HG02610 (cell line): Measurements from ENCODE around the gene HDHD3.
"Not testable (repeated sequence)": the region's sequence is repeated elsewhere in the genome, so short reads cannot be mapped to it uniquely, and the experiment has no call there.

ENCODE experiments used
- ATAC-seq: cut with Tn5 transposase; IDR thresholded peaks from one replicate; pipeline ENCODE4 v1.9.1; 2021; ENCODE audit warnings: mild to moderate bottlenecking, moderate library complexity; ENCODE audit not compliant: unreplicated experiment

HDHD3 gene

DNA sequence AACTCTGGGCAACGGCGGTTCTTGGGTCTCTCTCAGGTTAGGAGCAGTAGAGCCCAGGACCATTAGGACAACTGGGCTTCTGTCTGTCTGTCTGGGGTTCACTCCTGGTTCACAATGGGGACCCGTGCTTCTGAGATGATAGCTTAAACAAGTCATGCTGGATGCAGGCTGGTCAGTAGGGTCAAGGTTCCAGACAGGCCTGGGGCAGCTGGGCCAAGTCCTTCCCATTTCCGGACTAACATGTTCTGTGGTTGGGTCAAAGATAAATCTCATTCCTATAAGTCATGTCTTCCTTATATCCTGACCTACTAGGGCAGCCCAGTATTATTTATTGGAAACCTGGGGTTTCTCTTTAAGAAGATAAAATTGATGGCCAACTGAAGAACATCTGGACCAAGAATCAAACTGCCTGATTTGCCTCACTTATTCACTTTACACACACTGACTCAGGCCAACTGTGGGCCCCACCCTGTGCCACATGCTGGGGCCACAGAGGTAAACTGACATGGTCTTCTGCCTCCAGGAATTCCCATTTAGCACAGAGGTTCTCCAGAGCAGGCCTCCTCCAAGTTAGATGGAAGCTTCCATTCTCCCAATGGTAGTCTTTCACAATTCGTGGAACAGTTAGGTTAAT, 8.3 kb downstream of the HDHD3 start:
- ATAC-seq, result no peak

DNA sequence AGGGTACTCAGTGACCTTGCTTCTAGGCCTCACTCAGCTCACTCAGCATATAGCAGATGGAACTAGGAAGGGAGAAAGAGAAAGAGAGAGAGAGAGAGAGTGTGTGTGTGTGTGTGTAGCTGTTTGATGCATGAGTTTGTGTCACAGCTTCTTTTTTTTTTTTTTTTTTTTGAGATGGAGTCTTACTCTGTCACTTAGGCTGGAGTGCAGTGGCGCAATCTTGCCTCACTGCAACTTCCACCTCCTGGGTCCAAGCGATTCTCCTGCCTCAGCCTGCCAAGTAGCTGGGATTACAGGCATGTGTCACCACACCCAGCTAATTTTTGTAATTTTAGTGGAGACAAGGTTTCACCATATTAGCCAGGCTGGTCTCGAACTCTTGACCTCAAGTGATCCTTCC, 11.1 kb downstream of the HDHD3 start:
- not testable (repeated sequence) for ATAC-seq

DNA sequence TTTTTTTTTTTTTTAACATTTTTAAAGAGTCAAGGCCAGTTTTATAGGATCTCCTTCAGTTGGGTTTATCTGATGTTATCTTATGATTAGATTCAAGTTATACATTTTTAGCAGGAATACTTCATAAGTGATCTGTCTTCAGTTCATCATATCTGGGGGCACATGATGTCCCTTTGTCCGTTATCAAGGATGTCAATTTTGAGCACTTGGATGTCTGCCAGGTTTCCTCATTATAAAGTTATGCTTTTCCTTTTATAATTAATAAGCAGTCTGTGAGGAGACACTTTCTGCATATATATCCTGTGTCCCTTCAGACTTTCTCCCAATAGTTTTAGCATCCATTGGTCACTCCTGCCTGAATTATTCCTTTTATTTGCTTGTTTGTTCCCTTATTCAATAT, 11.8 kb downstream of the HDHD3 start:
- ATAC-seq, result no peak

DNA sequence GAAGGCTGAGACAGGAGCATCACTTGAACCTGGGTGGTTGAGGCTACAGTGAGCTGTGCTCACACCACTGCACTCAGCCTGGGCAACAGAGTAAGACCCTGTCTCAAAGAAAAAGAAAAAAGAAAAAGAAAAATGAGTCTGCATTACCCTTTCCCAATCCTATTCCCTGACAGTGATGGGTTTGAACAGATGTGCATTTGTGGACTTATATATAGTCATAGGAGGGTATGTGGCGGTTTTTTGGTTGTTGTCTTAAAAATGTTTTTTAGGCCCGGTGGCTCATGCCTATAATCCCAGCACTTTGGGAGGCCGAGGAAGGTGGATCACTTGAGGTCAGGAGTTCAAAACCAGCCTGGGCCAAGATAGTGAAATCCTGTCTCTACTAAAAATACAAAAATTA, 13.4 kb downstream of the HDHD3 start:
- ATAC-seq, result no peak

DNA sequence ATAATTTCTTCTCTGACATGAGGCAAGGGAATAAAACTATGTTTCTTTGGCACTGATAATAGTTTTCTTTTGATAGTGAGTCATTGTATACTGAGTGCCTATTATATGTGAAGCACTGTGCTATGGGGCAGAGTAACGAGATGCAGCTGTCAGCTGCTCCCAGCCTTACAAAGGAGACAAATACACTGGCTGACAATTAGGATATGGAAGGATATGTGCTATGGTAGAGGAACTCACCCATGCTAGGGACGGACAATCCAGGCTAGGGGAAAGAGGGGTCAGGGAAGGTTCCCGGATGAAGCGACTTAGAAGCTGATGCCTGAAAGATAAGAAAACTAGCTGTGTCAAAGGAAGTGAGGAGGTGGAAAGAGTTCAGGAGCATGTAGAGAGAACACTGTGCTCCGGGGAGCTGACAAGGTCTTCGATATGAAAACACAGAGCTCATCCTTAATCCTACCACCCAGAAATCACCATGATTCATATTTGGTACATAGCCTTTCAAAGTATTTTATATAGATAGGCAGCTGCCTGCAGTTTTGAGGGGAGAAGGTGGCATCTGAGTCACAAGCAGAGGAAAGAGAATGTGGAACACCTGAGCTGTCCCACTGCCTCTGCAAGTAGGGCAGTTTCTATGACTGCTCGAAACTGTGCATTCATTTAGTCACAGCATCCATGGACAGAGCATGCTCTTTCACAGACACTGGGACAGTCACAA, 15.3 kb downstream of the HDHD3 start:
- no peak for ATAC-seq

DNA sequence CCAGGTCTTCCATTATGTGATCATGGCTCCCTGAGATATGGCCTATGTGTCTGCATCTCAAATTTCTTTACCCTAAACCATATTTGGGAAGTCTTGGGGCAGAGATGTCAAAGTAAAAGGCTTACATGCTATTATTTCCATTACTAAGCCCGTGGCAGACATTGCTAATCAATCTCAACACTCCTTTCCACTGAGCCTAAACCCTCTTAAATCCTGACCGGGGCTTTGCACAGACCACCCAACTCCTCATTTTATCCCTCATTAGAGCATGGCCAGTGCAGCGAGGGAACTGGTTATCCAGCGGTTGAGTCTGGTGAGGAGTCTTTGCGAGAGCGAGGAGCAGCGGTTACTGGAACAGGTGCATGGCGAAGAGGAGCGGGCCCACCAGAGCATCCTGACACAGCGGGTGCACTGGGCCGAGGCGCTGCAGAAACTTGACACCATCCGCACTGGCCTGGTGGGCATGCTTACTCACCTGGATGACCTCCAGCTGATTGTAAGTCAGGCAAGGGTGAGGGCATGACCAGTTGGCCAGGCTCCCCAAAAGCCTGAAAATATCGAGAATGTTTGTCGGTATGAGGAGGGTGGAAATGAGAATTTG, 16.4 kb downstream of the HDHD3 start:
- no peak for ATAC-seq

DNA sequence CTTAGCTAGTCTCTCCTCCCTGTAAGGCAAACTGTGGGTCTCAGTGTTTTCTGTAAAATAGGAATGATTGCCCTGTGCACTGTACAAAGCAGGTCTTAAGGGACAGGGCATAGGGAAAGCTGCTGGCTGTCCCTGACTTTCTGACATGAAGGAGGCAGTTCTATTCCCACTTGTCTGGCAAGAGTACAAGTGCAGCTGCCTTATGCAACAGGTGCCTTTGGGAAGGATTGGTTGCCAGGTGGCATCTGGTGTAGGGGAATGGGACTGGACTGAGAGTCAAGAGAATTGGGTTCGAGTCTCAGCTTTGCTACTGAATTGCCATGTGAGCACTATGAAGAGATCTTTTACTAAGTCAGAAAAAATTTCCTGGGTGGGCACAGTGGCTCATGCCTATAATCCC, 17.4 kb downstream of the HDHD3 start:
- ATAC-seq, result no peak

DNA sequence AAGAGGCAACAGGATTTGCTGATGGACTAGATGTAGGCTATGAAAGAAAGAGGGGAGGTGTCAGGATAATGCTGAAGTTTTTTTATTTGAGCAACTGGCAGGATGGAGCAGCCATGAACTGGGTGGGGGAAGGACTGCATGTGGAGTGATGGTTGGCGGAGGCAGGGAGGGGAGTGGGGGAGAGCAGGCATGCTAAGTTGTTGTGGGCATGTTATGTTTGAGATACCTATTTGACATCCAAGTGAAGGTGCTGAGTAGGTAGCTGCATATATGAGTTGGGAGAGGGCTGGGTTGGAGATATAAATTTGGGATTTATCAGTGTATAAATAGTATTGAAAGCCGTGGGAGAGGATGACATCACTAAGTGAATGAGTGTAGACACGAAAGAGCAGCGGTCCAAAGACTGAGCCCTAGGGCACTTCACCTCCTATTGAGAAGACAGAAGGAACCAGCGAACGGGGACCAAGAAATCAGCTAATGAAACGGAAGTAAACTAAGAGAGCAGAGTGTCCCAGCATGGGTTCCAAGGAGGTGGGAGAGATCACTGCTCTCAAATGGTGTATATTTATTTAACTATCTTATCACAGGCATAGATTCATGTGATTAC, 20.0 kb downstream of the HDHD3 start:
- ATAC-seq, result no peak

DNA sequence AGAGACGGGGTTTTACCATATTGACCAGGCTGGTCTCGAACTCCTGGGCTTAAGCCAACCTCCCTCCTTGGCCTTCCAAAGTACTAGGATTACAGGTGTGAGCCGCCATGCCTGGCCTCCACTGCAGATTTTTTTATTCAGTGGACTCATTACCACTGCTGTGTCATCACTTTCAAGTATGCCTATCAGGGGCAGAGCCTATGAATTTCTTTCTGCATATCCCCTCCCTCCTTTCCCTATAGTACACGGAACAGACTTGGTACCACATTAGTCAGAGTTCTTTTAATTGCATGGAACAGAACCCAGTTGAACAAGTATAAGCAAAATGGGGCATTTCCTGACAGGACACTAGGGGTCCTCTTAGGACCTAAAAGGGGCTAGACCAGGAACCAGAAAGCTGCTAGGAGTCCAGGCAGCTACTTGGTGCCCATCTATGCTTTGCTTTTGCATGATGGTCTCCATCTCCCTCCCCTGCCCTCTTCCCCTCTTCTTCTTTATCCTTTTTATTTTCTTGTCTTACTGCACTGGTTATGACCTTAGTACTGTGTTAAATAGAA, 21.7 kb downstream of the HDHD3 start:
- ATAC-seq, result no peak

DNA sequence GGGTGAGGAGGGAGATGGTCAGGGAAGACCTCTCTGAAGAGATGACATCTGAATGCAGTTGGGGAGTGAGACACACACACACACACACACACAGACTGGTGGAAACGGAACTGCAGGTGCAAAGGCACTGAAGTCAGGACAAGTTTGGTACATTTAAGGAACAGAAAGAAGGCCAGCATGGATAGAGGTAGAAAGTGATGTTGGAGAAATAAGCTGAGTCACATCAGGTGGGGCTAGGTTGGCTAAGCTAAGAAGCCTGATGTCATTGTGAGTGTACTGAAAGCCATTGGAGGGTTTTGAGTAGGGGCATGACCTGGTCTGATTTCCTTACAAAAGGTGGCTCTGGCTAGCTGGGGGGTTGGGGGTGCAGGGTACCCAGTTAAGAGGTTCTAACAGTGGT, 24.4 kb downstream of the HDHD3 start:
- no peak for ATAC-seq

DNA sequence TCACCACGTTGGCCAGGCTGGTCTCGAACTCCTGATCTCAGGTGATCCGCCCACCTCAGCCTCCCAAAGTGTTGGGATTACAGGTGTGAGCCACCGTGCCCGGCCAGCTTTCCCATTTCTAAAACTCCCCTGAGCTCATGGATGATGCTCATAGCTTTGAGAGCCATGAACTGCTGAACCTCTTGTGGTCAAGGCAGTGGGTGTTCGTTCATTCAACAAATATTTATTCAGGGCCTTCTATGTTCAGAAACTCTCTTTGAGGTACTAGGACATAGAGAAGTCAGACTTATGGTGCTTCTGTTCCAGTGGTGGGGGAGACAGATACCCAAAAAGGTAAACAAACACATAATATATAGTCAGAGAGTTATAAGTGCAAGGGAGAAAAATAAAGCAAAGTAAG, 24.8 kb downstream of the HDHD3 start:
- no peak for ATAC-seq

DNA sequence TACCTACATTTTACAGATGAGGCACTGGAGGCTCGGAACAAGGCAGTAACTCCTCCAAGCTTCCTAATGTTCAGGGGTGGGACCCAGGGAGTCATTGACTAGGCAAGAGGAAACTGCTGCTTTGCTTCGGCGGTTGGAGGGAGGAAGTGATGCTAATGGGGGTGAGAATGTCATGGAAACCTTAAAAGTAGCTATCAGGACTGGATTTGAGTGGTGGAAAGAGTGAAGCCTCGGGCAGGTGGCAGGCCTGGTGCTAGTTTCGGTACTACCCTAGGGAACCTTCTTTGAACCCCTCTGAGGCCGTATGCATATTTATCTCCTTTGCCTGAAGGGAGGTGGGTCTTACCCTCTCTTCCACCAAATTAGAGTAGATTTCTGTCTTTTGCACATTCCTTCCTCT, 25.8 kb downstream of the HDHD3 start:
- peak; percentile 52 for ATAC-seq

DNA sequence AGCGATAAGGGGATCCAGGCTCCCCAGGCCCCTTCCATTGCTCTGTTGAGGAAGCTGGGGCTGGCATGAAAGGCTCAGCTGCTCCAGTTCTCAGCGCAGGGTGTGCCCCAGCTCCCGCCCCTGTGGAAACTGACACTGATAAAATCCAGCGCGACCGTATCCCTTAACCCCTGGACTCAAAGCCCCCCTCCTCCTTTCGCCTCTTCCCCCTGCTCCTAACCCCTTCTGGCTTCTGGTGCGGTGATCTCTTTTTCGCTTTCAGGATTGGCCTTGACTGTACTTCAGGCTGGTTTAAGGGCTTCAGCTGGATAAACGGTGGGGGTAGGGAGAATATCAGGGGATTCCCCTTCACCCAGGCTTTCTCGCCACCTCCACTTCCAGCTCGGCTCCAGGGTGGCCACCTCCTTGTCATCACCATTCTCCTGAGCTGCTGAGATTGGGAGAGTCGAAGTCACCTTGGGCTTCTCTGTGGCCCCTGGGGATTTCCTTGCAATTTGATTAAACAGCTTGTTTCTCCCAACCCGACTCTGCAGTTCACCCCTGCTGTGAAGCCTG, 26.6 kb downstream of the HDHD3 start:
- ATAC-seq, result no peak

DNA sequence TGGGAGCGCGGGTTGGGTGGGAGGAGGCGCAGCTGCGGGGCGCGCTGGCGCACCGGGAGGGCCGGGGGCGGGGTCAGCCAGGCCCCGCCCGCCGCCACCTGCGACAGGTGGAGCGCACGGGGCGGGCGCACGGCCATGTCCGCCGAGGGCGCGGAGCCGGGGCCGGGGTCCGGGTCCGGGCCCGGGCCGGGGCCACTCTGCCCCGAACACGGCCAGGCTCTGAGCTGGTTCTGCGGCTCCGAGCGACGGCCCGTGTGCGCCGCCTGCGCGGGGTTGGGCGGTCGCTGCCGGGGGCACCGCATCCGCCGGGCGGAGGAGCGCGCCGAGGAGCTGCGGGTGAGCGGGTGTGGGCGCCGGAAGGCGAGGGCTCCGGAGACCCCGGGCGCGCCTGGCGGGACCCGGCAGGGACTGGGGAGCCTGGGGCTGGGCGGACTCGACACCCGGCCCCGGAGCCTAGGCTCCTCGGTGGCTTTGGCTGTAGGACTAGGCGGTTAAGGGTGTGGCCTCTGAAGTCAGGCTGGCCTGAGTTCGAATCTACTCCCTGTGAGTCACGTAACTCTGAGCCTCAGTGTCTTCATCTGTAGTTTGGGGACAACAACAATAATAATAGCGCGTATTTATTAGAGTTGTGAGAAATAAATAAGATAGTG, 27.2 kb downstream of the HDHD3 start, which contains the start of gene BSPRY:
TSS of gene BSPRY (plus strand) at position 97 of the 650 bp plus-strand sequence. CDS start at position 136, 39 bp downstream.
- peak; percentile 30 for ATAC-seq

DNA sequence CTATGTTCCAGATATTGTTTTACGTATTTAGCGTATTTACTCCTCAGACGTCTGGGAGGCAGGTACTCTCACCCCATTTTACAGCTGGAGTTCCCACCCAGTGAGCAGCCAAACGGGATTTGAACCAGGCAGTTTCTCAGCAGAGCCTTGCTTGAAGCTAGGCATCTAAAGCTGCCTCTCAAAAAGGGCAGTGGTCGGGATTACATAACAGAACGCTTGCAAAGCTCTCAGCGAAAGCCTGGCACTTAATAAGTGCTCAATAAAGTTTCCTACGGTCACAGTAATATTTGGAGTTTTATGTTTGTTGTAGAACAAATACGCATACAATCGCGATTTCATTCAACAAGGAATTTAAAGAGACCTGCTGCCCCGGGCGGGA, 27.7 kb downstream of the HDHD3 start:
- ATAC-seq, result no peak

DNA sequence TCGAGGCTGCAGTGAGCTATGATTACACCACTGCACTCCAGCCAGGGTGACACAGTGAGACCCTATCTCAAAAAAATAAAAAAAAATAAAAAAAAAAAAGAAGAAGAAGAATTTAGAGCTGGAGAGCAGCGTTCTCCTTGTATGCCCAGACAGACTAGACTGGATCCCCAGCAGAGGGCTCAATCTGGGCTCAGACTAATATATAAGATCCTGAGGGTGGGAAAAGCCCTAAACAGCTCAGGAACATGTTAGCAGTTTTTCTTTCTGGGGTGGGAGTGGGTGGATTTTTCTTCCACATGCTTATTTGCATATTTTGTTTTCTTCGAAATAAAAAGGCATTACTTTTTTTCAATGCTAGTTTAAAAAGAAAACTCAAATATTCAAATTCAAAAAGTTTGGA, 28.3 kb downstream of the HDHD3 start:
- ATAC-seq, result no peak

DNA sequence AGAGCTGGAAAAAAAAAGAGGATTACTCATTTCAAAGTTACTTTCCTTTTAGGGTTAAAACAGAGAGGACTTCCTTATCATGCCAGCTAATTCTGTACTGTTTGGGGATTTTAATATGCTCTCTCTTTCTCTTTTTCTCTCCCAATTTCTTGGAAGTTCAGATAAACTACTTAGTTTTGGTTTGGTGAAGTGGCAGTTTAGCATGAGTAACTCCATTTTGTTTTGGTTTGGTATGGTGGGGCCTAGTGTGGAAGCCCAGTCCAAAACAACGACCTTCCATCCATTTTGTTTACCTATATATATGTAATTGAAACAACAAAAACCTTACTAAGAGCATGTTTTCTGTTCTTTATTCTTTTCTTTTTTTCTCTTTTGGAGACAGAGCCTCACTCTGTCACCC, 31.1 kb downstream of the HDHD3 start:
- ATAC-seq, result no peak

DNA sequence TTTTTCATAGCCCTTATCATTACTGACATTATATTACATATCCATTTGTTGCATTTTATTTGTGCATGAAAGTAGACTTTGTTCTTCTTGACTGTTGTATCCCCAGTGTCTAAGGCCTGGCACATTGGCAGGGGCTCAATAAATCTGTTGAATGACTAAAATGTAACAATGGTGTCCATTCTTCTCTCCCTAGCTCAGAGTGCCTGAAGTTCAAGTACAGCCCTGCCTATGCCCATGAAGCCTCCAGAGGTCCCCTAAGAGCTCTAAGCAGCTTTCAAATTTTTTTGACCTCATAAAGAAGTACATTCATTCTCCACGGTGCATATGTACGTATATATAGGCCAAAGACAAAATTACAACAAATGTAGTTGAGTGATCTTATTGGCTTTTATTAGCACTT, 31.6 kb downstream of the HDHD3 start:
- ATAC-seq, result no peak

DNA sequence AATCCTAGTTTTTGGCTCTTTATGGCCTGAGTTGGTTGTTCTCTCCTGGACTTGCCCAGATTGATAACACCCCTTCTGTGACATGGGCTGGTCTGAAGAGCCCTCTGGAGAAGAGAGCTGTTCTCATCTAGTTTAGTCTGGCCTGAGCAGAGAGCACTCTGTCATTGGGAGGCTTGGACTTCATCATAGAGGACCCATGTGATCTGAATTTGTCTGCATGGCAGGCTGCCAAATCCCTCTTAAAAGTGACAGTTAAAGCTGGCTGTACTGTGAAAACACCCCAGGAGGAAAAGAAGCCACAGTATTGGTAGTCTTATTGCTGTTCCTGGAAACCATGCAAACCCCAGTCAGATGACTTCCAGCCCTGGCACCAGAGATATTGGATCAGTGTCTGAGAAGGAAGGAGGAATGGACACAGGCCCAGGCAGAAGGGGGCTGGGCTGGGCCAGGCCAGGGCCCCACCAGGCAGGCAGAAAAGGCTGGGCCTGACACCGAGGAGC, 33.0 kb downstream of the HDHD3 start:
- ATAC-seq, result no peak

DNA sequence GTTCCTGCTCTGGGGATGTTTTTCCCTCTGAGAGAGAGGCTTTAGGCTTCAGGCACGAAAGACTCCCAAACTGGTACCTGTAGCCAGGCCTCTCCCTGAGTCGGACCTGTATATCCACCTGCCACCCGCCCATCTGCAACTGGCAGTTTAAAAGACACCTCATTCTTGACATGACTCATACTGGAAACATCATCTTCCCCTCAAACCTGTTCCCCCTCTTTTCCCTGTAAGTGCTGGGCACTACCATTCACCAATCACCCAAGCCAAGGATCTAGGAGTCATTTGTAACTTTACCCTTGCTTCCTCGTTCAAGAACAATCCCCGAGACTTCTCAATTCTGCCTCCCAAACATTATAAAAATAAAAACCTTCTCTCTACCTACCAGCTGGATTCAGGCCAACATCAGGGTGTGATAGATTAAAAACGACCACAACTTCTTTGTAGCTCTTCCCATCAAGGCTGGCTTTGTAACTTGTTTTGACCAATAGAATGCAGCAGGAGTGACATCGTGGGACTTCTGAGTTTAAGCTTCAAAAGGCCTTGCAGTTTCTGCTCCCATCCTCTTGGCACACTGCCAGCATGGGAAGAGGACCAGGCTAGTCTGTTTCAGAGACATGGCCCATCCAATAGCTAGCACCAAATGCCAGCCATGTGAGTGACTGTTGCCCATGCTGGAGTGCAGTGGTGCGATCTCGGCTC, 34.9 kb downstream of the HDHD3 start:
- ATAC-seq, result no peak
